ENCODE measurements around the gene ABLIM2.

GRCh38 chr4:7995866-7996265, 162.7 kb downstream of the ABLIM2 start:
- TF ChIP-seq EZH2 (IDR thresholded peaks at IDR 0.05; ENCODE audit: borderline replicate concordance, insufficient read depth, low read length, poor library complexity, severe bottlenecking) (no peak), MXI1 (conservative IDR thresholded peaks at IDR 0.05; ENCODE audit: poor library complexity, severe bottlenecking) (no peak), RAD21 (conservative IDR thresholded peaks at IDR 0.05) (no peak), POLR2AphosphoS5 (IDR thresholded peaks at IDR 0.05) (no peak), CTCF (IDR thresholded peaks at IDR 0.05; ENCODE audit: poor library complexity, severe bottlenecking) (no peak), EP300 (conservative IDR thresholded peaks at IDR 0.05; ENCODE audit: poor library complexity, severe bottlenecking) (no peak)

All from neural cell (in vitro differentiated cells).